Liver (tissue), 9 donors: ENCODE results near the gene AGBL4. TPM values are rescaled to one million over a fixed set of nuclear protein-coding genes. Genes with fewer than 3 reads are reported as not detected.

Source experiments
- DNase-seq: peaks from one replicate; pipeline ENCODE4 v3.0.0-alpha.2; 2017; ENCODE audit warnings: low spot score
- H3K27ac ChIP-seq, 2 donors: one replicate each; pipeline ENCODE4 v1.7.0; 2013; ENCODE audit warnings: inconsistent platforms in 2 of 2, low read length in 2 of 2, control low read depth in 1 of 2, low read depth in 1 of 2, mild to moderate bottlenecking in 1 of 2
- H3K27me3 ChIP-seq, 4 donors: one replicate each; pipeline versions ENCODE4 v1.6.1 to v1.7.0; 2013; ENCODE audit warnings: low read length in 3 of 4, inconsistent platforms in 1 of 4, mild to moderate bottlenecking in 1 of 4, moderate library complexity in 1 of 4; ENCODE audit not compliant: control insufficient read depth in 4 of 4, insufficient read depth in 4 of 4
- H3K36me3 ChIP-seq, 4 donors: one replicate each; pipeline versions ENCODE4 v1.6.1 to v1.7.0; 2013; ENCODE audit warnings: low read length in 3 of 4, mild to moderate bottlenecking in 3 of 4, low read depth in 1 of 4, moderate library complexity in 1 of 4; ENCODE audit not compliant: control insufficient read depth in 4 of 4, insufficient read depth in 3 of 4
- H3K4me1 ChIP-seq, 4 donors: one replicate each; pipeline versions ENCODE4 v1.6.1 to v1.7.0; 2013; ENCODE audit warnings: low read length in 3 of 4, mild to moderate bottlenecking in 3 of 4, moderate library complexity in 1 of 4; ENCODE audit not compliant: control insufficient read depth in 4 of 4, insufficient read depth in 4 of 4
- H3K4me3 ChIP-seq, 3 donors: one replicate each; pipeline versions ENCODE4 v1.6.1 to v1.7.0; 2013; ENCODE audit warnings: low read length in 3 of 3, control low read depth in 1 of 3, low read depth in 1 of 3, mild to moderate bottlenecking in 1 of 3
- H3K9ac ChIP-seq, 2 donors: one replicate each; pipeline ENCODE4 v1.7.0; 2013; ENCODE audit warnings: low read length in 2 of 2, mild to moderate bottlenecking in 2 of 2, moderate library complexity in 2 of 2, control low read depth in 1 of 2, low read depth in 1 of 2
- H3K9me3 ChIP-seq, 4 donors: one replicate each; pipeline versions ENCODE4 v1.6.1 to v1.7.0; 2013; ENCODE audit warnings: low read length in 3 of 4; ENCODE audit not compliant: control insufficient read depth in 4 of 4
- CTCF ChIP-seq: fragments of 150-350 bp; IDR thresholded peaks from 2 replicates; pipeline ENCODE4 v1.5.1; 2017; ENCODE audit warnings: improper control_type of control experiment, low read depth, low read length; ENCODE audit not compliant: missing input control
- GABPA ChIP-seq, 2 donors: IDR thresholded peaks in 1 of 2; conservative IDR thresholded peaks in 1 of 2; 2 replicates each; pipeline ENCODE4 v1.6.1; 2016; ENCODE audit warnings: antibody characterized with exemption in 2 of 2, mild to moderate bottlenecking in 1 of 2, moderate library complexity in 1 of 2
- HNF4A ChIP-seq, 2 donors: conservative IDR thresholded peaks; 2 replicates each; pipeline ENCODE4 v1.6.1; 2016; ENCODE audit warnings: antibody characterized with exemption in 2 of 2, mild to moderate bottlenecking in 2 of 2
- HNF4G ChIP-seq: IDR thresholded peaks from 2 replicates; pipeline ENCODE4 v1.6.1; 2016; ENCODE audit warnings: antibody characterized with exemption
- JUND ChIP-seq, 2 donors: IDR thresholded peaks; 2 replicates each; pipeline ENCODE4 v1.6.1; 2016; ENCODE audit warnings: antibody characterized with exemption in 2 of 2
- RAD21 ChIP-seq, 2 donors: IDR thresholded peaks; 2 replicates each; pipeline ENCODE4 v1.6.1; 2016; ENCODE audit warnings: antibody characterized with exemption in 2 of 2, mild to moderate bottlenecking in 2 of 2
- RXRA ChIP-seq, 2 donors: IDR thresholded peaks; 2 replicates each; pipeline ENCODE4 v1.6.1; 2017 to 2018; ENCODE audit warnings: antibody characterized with exemption in 2 of 2, mild to moderate bottlenecking in 1 of 2
- WGBS: extraction: QIAGEN DNeasy Blood & Tissue Kit; methylation state at CpG from one replicate; pipeline ENCODE4 v1.1.7; 2013; 5-methylcytosine and 5-hydroxymethylcytosine counted together
- polyA plus RNA-seq, 2 donors: library from polyadenylated mRNA; stranded (reverse) in 1 of 2; unstranded in 1 of 2; fragments of 200-250 nt in 1 of 2; fragments of >200 nt in 1 of 2; fragmentation: Nextera tagmentation in 1 of 2; extraction: Ambion mirVana in 1 of 2; gene quantifications; one replicate each; pipeline versions ENCODE4 v1.2.1 to v1.2.3, GENCODE V29; 2013 to 2015
- total RNA-seq, 2 donors: library from RNA; depleted of rRNA; stranded (reverse); fragments of >200 nt; gene quantifications; one replicate each; pipeline ENCODE4 v1.2.3, GENCODE V29; 2014
- TF ChIP-seq, protein P1 (sequence below): IDR thresholded peaks from 2 replicates; pipeline ENCODE4 v1.6.1; 2016; ENCODE audit warnings: antibody characterized with exemption
- TF ChIP-seq, protein P2 (sequence below): IDR thresholded peaks from 2 replicates; pipeline ENCODE4 v1.6.1; 2016; ENCODE audit warnings: antibody characterized with exemption
- donor health status: healthy.
- donor health status: healthy.
- donor health status: healthy.
- donor health status: healthy.
- donor health status: healthy.

AGBL4 gene
- total and polyA plus RNA-seq, 4 donors: 0.75 to 0.76 TPM; not detected in 2

GRCh38 chr1:48680411-48681035 lies 1343.2 kb downstream of the AGBL4 start:
- DNase-seq: no peak
- Histone ChIP-seq H3K9me3 (no peaks in the 10 kb centered on the region), H3K9ac (no peak overlapping the region), H3K27ac (peak overlapping the region; percentile 69 to 85), H3K4me1 (peaks cover 29 to 47% (median 41%) of the 10 kb centered on the region in 4 donors), H3K27me3 (no peaks in the 10 kb centered on the region), H3K4me3 (no peak overlapping the region), H3K36me3 (no peaks in the 10 kb centered on the region)
- 30% methylated on average over 10 of the region's 10 CpGs for WGBS
- TF ChIP-seq RXRA (IDR thresholded peaks at IDR 0.05) (peak; percentile 48 to 88), JUND (IDR thresholded peaks at IDR 0.05) (peak in 1 of 2 donors; percentile 51), HNF4A (conservative IDR thresholded peaks at IDR 0.05) (peak; percentile 75 to 87), CTCF (peak; percentile 8), RAD21 (IDR thresholded peaks at IDR 0.05) (peak; percentile 5 to 16), HNF4G (no peak), GABPA (IDR thresholded peaks at IDR 0.05 in 1 of 2, conservative IDR thresholded peaks at IDR 0.05 in 1 of 2) (no peak)
- TF ChIP-seq, protein P1, sequence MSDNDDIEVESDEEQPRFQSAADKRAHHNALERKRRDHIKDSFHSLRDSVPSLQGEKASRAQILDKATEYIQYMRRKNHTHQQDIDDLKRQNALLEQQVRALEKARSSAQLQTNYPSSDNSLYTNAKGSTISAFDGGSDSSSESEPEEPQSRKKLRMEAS: no peak
- TF ChIP-seq, protein P2, sequence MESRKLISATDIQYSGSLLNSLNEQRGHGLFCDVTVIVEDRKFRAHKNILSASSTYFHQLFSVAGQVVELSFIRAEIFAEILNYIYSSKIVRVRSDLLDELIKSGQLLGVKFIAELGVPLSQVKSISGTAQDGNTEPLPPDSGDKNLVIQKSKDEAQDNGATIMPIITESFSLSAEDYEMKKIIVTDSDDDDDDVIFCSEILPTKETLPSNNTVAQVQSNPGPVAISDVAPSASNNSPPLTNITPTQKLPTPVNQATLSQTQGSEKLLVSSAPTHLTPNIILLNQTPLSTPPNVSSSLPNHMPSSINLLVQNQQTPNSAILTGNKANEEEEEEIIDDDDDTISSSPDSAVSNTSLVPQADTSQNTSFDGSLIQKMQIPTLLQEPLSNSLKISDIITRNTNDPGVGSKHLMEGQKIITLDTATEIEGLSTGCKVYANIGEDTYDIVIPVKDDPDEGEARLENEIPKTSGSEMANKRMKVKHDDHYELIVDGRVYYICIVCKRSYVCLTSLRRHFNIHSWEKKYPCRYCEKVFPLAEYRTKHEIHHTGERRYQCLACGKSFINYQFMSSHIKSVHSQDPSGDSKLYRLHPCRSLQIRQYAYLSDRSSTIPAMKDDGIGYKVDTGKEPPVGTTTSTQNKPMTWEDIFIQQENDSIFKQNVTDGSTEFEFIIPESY: peak; percentile 14

- H3K27ac ChIP-seq: peak overlapping the region; percentile 69 to 85
- H3K9me3 ChIP-seq: no peaks in the 10 kb centered on the region
- no peaks in the 10 kb centered on the region for H3K27me3 ChIP-seq
- TF ChIP-seq RXRA (IDR thresholded peaks at IDR 0.05): peak in 1 of 2 donors; percentile 40
- TF ChIP-seq HNF4A (conservative IDR thresholded peaks at IDR 0.05): peak in 1 of 2 donors; percentile 62
- TF ChIP-seq, protein P2: no peak
- 64% methylated on average over 6 of the region's 6 CpGs for WGBS
- no peaks in the 10 kb centered on the region for H3K36me3 ChIP-seq
- no peak overlapping the region for H3K9ac ChIP-seq
- H3K4me3 ChIP-seq: no peak overlapping the region
- H3K4me1 ChIP-seq: peaks cover 29 to 47% (median 41%) of the 10 kb centered on the region in 4 donors
- DNase-seq: no peak
Measured at GRCh38 chr1:48679859-48680258, 1343.9 kb downstream of the AGBL4 start.
